CD4-positive, alpha-beta T cell (primary cell): Measurements from ENCODE around the gene IL15RA. TPM values are rescaled to one million over a fixed set of nuclear protein-coding genes. Genes with fewer than 3 reads are reported as not detected.
"Not testable (repeated sequence)": the region's sequence is repeated elsewhere in the genome, so short reads cannot be mapped to it uniquely, and the experiment has no call there.

Experiments
- ATAC-seq: fragments of 200-7000 bp; cut with Tn5 transposase; one replicate; pipeline ENCODE4 v1.10.0; 2022; ENCODE audit warnings: mild to moderate bottlenecking; ENCODE audit not compliant: poor library complexity
- CTCF ChIA-PET: fragments of 350-600 bp; sonication (Branson Sonifier 250); formaldehyde crosslinking; loops from one replicate; lab custom pipeline; 2021; ENCODE audit warnings: antibody characterized with exemption, inconsistent platforms; lab: Charles Lee
- POLR2A ChIA-PET: fragments of 350-600 bp; sonication (Branson Sonifier 250); formaldehyde crosslinking; loops from one replicate; lab custom pipeline; 2021; ENCODE audit warnings: antibody characterized with exemption, inconsistent platforms; lab: Charles Lee
- DNase-seq, 14 experiments: peaks; one replicate each; pipeline ENCODE4 v3.0.0-alpha.2; 2013 to 2020; ENCODE audit warnings: mixed read lengths in 2 of 14
- H3K27ac ChIP-seq, 2 donors: one replicate each; pipeline versions ENCODE4 v1.5.1 to v1.7.0; 2013; ENCODE audit warnings: low read length in 2 of 2, low read depth in 1 of 2, mild to moderate bottlenecking in 1 of 2
- H3K27me3 ChIP-seq, 2 experiments: 1 replicate in 1 of 2; 2 replicates in 1 of 2; pipeline versions ENCODE4 v1.6.1 to v1.7.0; 2013; ENCODE audit warnings: low read length in 2 of 2, control low read depth in 1 of 2, mild to moderate bottlenecking in 1 of 2, moderate library complexity in 1 of 2; ENCODE audit not compliant: insufficient read depth in 2 of 2, control insufficient read depth in 1 of 2
- H3K36me3 ChIP-seq: one replicate; pipeline ENCODE4 v1.6.1; 2013; ENCODE audit warnings: low read length, control low read depth; ENCODE audit not compliant: insufficient read depth
- H3K4me1 ChIP-seq: one replicate; pipeline ENCODE4 v1.6.1; 2013; ENCODE audit warnings: low read length, control low read depth; ENCODE audit not compliant: insufficient read depth
- H3K4me3 ChIP-seq: one replicate; pipeline ENCODE4 v1.5.1; 2013; ENCODE audit warnings: mild to moderate bottlenecking, low read length, moderate library complexity
- H3K9me3 ChIP-seq, 2 experiments: 1 replicate in 1 of 2; 2 replicates in 1 of 2; pipeline versions ENCODE4 v1.6.1 to v1.7.0; 2013; ENCODE audit warnings: low read length in 2 of 2, mild to moderate bottlenecking in 2 of 2, control low read depth in 1 of 2, moderate library complexity in 1 of 2; ENCODE audit not compliant: control insufficient read depth in 1 of 2, insufficient read depth in 1 of 2
- H3K27ac Mint-ChIP-seq: one replicate; pipeline ENCODE4 v1.8.0; 2020; ENCODE audit warnings: mixed read lengths
- H3K27me3 Mint-ChIP-seq: one replicate; pipeline ENCODE4 v1.8.0; 2021; ENCODE audit warnings: mixed read lengths
- H3K36me3 Mint-ChIP-seq: one replicate; pipeline ENCODE4 v1.8.0; 2021; ENCODE audit warnings: low read depth, mixed read lengths
- H3K4me1 Mint-ChIP-seq: one replicate; pipeline ENCODE4 v1.8.0; 2021; ENCODE audit warnings: low read depth, mixed read lengths
- H3K4me3 Mint-ChIP-seq: one replicate; pipeline ENCODE4 v1.8.0; 2020; ENCODE audit warnings: mild to moderate bottlenecking, mixed read lengths
- H3K9me3 Mint-ChIP-seq: one replicate; pipeline ENCODE4 v1.8.0; 2020; ENCODE audit warnings: mixed read lengths
- intact Hi-C, 2 experiments: fragments of 100-400 bp; cut with DNase I in 1 of 2; cut with micrococcal nuclease in 1 of 2; formaldehyde crosslinking; loops; one replicate each; pipeline versions ENCODE4 v1.15.1 to v1.9.0; 2023 to 2025; cut with DNase I, micrococcal nuclease
- total RNA-seq, 174 experiments: library from RNA in 2 of 174; stranded (reverse) in 2 of 174; gene quantifications; one replicate each; pipeline ENCODE4 v1.2.3 and lab custom pipeline; 2021 to 2026
- TF ChIP-seq, protein P1 (sequence below): fragments of 200-600 bp; IDR thresholded peaks from one replicate; pipeline ENCODE4 v1.8.0; 2022; ENCODE audit warnings: antibody characterized with exemption, mild to moderate bottlenecking

IL15RA gene
- total RNA-seq, 2 experiments from 2014 or later: 4.4 TPM

DNA sequence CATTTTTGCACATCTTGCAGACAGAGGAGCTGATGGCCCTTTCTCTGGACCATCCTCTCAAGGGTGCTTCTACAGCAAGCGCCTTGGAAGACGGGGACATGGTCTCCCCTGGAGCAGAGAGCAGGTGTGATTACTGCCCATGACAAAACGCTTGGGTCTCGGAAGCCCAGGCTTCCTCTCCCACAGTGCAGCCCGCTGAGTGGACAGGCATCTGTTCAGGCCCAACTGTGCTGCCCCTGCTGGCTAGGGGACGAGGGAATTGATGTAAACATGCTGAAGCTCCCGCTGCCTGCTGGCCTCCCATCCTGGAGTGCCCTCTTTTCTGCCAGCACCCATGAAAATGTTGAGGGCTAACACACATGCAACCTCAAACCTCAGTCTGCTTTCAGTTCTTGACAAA lies 14.3 kb downstream of the IL15RA start:
- Histone ChIP-seq H3K36me3 (peaks cover 62% of the 10 kb centered on the region), H3K27ac (no peak overlapping the region), H3K27me3 (no peaks in the 10 kb centered on the region), H3K4me3 (no peak overlapping the region), H3K4me1 (no peaks in the 10 kb centered on the region), H3K9me3 (no peaks in the 10 kb centered on the region)
- ChIA-PET CTCF (no interaction called here), POLR2A (no interaction called here)
- intact Hi-C loops: no loop called here
- ATAC-seq: no peak
- peaks cover 9% of the 10 kb centered on the region for H3K36me3 Mint-ChIP-seq
- H3K4me1 Mint-ChIP-seq: no peaks in the 10 kb centered on the region
- H3K4me3 Mint-ChIP-seq: no peak overlapping the region
- TF ChIP-seq, protein P1, sequence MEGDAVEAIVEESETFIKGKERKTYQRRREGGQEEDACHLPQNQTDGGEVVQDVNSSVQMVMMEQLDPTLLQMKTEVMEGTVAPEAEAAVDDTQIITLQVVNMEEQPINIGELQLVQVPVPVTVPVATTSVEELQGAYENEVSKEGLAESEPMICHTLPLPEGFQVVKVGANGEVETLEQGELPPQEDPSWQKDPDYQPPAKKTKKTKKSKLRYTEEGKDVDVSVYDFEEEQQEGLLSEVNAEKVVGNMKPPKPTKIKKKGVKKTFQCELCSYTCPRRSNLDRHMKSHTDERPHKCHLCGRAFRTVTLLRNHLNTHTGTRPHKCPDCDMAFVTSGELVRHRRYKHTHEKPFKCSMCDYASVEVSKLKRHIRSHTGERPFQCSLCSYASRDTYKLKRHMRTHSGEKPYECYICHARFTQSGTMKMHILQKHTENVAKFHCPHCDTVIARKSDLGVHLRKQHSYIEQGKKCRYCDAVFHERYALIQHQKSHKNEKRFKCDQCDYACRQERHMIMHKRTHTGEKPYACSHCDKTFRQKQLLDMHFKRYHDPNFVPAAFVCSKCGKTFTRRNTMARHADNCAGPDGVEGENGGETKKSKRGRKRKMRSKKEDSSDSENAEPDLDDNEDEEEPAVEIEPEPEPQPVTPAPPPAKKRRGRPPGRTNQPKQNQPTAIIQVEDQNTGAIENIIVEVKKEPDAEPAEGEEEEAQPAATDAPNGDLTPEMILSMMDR: no peak
- no peak for DNase-seq
- no peaks in the 10 kb centered on the region for H3K27me3 Mint-ChIP-seq
- H3K27ac Mint-ChIP-seq: no peak overlapping the region
- no peaks in the 10 kb centered on the region for H3K9me3 Mint-ChIP-seq

DNA sequence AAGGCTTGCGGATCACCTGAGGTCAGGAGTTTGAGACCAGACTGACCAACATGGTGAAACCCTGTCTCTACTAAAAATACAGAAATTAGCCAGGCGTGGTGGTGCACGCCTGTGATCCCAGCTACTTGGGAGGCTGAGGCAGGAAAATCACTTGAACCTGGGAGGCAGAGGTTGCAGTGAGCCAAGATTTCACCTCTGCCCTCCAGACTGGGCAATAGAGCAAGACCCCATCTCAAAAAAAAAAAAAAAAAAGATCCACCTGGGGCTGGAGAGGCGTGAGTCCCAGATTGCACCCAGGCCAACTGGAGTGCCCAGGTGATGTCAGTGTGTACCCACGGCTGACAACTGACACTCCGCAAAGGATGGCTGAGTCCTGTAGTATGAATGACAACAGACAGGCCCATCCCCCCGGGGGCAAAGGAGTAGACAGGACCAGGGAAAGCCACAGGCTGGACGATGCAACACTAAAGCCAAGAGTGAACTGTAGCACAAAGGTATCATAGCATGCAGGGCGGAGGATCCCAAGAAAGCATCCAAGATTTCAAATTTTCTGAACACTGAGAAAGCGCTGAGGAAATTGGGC lies 14.9 kb downstream of the IL15RA start:
- H3K36me3 ChIP-seq: peaks cover 60% of the 10 kb centered on the region
- POLR2A ChIA-PET, H3K4me3 ChIP-seq, intact Hi-C loops, H3K27ac ChIP-seq, H3K4me1 Mint-ChIP-seq, H3K9me3 Mint-ChIP-seq, H3K4me1 ChIP-seq, H3K9me3 ChIP-seq, DNase-seq, H3K27me3 Mint-ChIP-seq, H3K36me3 Mint-ChIP-seq, H3K27ac Mint-ChIP-seq, H3K27me3 ChIP-seq, CTCF ChIA-PET, ATAC-seq, H3K4me3 Mint-ChIP-seq: not testable (repeated sequence)

- DNase-seq (no peak), ATAC-seq (no peak)
- Mint-ChIP-seq H3K36me3 (peaks cover 9% of the 10 kb centered on the region), H3K4me1 (no peaks in the 10 kb centered on the region), H3K4me3 (no peak overlapping the region), H3K9me3 (no peaks in the 10 kb centered on the region), H3K27me3 (no peaks in the 10 kb centered on the region), H3K27ac (no peak overlapping the region)
- intact Hi-C loops: no loop called here
- Histone ChIP-seq H3K27me3 (no peaks in the 10 kb centered on the region), H3K27ac (no peak overlapping the region), H3K4me1 (no peaks in the 10 kb centered on the region), H3K36me3 (peaks cover 57% of the 10 kb centered on the region), H3K9me3 (no peaks in the 10 kb centered on the region), H3K4me3 (no peak overlapping the region)
- TF ChIP-seq, protein P1: no peak
- ChIA-PET CTCF (no interaction called here), POLR2A (interaction anchor here (1.7 kb wide), 1 partner anchor 16 kb away, joined by 7 read pairs; the partner anchor contains the start of gene IL15RA)
Measured at GRCh38 chr10:5961405-5962100, 15.8 kb downstream of the IL15RA start.

- peaks cover 52% of the 10 kb centered on the region for H3K36me3 ChIP-seq
- H3K36me3 Mint-ChIP-seq, H3K9me3 ChIP-seq, CTCF ChIA-PET, H3K27me3 Mint-ChIP-seq, H3K4me3 Mint-ChIP-seq, H3K9me3 Mint-ChIP-seq, H3K27ac Mint-ChIP-seq, H3K4me1 Mint-ChIP-seq, H3K4me3 ChIP-seq, H3K4me1 ChIP-seq, H3K27ac ChIP-seq, DNase-seq, ATAC-seq, intact Hi-C loops, H3K27me3 ChIP-seq: not testable (repeated sequence)
- POLR2A ChIA-PET: interaction anchor here (1.7 kb wide), 1 partner anchor 17 kb away, joined by 7 read pairs; the partner anchor contains the start of gene IL15RA
Measured at GRCh38 chr10:5960973-5961275, 16.4 kb downstream of the IL15RA start.
